ENCODE data around the gene PHACTR2.

- TF ChIP-seq CTCF (IDR thresholded peaks at IDR 0.05) (peak in 1 of 3 experiments; percentile 10), POLR2A (IDR thresholded peaks at IDR 0.05) (no peak)
Observed at GRCh38 chr6:143842902-143843676, 165.3 kb downstream of the PHACTR2 start, which contains the start of gene LTV1.

All from testis (tissue), 2 donors.